Activated CD4-positive, alpha-beta memory T cell treated with anti-CD3 and anti-CD28 coated beads, Interleukin-2, amount 10 ng/mL, durations not matched to agents 7 days and 5 days (primary cell): ENCODE data around the gene TLCD1. TPM values are rescaled to one million over a fixed set of nuclear protein-coding genes. Genes with fewer than 3 reads are reported as not detected.
A peak's percentile ranks its signal among the peaks of the same experiment; 100 is the strongest.
"Not testable (repeated sequence)": the region's sequence is repeated elsewhere in the genome, so short reads cannot be mapped to it uniquely, and the experiment has no call there.

Experiments
- CTCF ChIA-PET: fragments of 350-600 bp; sonication (Branson Sonifier 250); formaldehyde crosslinking; loops from one replicate; lab custom pipeline; 2021; ENCODE audit warnings: antibody characterized with exemption, inconsistent platforms; lab: Charles Lee
- POLR2A ChIA-PET: fragments of 350-600 bp; sonication (Branson Sonifier 250); formaldehyde crosslinking; loops from one replicate; lab custom pipeline; 2021; ENCODE audit warnings: antibody characterized with exemption; lab: Charles Lee
- DNase-seq: peaks from one replicate; pipeline ENCODE4 v3.0.0-alpha.2; 2020
- H3K27ac Mint-ChIP-seq: one replicate; pipeline ENCODE4 v1.8.0; 2021; ENCODE audit warnings: mild to moderate bottlenecking, mixed read lengths
- H3K27me3 Mint-ChIP-seq: one replicate; pipeline ENCODE4 v1.8.0; 2021; ENCODE audit warnings: mixed read lengths
- H3K36me3 Mint-ChIP-seq: one replicate; pipeline ENCODE4 v1.8.0; 2021; ENCODE audit warnings: low read depth, mixed read lengths
- H3K4me1 Mint-ChIP-seq: one replicate; pipeline ENCODE4 v1.8.0; 2021; ENCODE audit warnings: mixed read lengths
- H3K4me3 Mint-ChIP-seq: one replicate; pipeline ENCODE4 v1.8.0; 2021; ENCODE audit warnings: mild to moderate bottlenecking, mixed read lengths
- H3K9me3 Mint-ChIP-seq: one replicate; pipeline ENCODE4 v1.8.0; 2021; ENCODE audit warnings: mixed read lengths
- total RNA-seq, 2 experiments: library from RNA; stranded (reverse); gene quantifications; one replicate each; pipeline ENCODE4 v1.2.3, GENCODE V29; 2021

Gene TLCD1
- total RNA-seq, 2 experiments from 2014 or later, result 1.4 to 2.3 TPM

DNA sequence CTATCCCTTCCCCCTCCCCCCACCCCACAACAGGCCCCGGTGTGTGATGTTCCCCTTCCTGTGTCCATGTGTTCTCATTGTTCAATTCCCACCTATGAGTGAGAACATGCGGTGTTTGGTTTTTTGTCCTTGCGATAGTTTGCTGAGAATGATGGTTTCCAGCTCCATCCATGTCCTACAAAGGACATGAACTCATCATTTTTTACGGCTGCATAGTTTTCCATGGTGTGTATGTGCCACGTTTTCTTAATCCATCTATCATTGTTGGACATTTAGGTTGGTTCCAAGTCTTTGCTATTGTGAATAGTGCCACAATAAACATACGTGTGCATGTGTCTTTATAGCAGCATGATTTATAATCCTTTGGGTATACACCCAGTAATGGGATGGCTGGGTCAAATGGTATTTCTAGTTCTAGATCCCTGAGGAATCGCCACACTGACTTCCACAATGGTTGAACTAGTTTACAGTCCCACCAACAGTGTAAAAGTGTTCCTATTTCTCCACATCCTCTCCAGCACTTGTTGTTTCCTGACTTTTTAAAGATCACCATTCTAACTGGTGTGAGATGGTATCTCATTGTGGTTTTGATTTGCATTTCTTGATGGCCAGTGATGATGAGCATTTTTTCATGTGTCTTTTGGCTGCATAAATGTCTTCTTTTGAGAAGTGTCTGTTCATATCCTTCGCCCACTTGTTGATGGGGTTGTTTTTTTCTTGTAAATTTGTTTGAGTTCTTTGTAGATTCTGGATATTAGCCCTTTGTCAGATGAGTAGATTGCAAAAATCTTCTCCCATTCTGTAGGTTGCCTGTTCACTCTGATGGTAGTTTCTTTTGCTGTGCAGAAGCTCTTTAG lies 10.1 kb upstream of the TLCD1 start:
- H3K27me3 Mint-ChIP-seq, DNase-seq, H3K4me3 Mint-ChIP-seq, H3K27ac Mint-ChIP-seq, H3K9me3 Mint-ChIP-seq: not testable (repeated sequence)
- Mint-ChIP-seq H3K36me3 (peaks cover 20% of the 10 kb centered on the region), H3K4me1 (peaks cover 14% of the 10 kb centered on the region)
- ChIA-PET POLR2A (interaction anchor here (1.2 kb wide), 2 partner anchors 7 to 9 kb away, joined by 3 to 7 read pairs; no protein-coding TSS in a partner anchor), CTCF (interaction anchor here (0.8 to 1.2 kb wide), 2 partner anchors 14 to 16 kb away, joined by 3 to 4 read pairs; no protein-coding TSS in a partner anchor)

- ChIA-PET CTCF (interaction anchor here (0.8 to 2.1 kb wide), 3 partner anchors 15 to 28 kb away, joined by 3 to 5 read pairs (median 4); no protein-coding TSS in a partner anchor), POLR2A (interaction anchor here (1.2 kb wide), 2 partner anchors 8 to 10 kb away, joined by 3 to 7 read pairs; no protein-coding TSS in a partner anchor)
- no peak overlapping the region for H3K27ac Mint-ChIP-seq
- peaks cover 14% of the 10 kb centered on the region for H3K4me1 Mint-ChIP-seq
- no peaks in the 10 kb centered on the region for H3K27me3 Mint-ChIP-seq
- peaks cover 3% of the 10 kb centered on the region for H3K9me3 Mint-ChIP-seq
- peaks cover 13% of the 10 kb centered on the region for H3K36me3 Mint-ChIP-seq
- no peak for DNase-seq
- H3K4me3 Mint-ChIP-seq, result no peak overlapping the region
These were observed 9.2 kb upstream of the TLCD1 start for GRCh38 chr17:28735242-28735722.

GRCh38 chr17:28734712-28735241 lies 8.7 kb upstream of the TLCD1 start:
- ChIA-PET CTCF (interaction anchor here (1.2 to 2.1 kb wide), 2 partner anchors 15 to 29 kb away, joined by 3 to 5 read pairs; no protein-coding TSS in a partner anchor), POLR2A (interaction anchor here (0.7 to 1.2 kb wide), 3 partner anchors 9 to 90 kb away, joined by 3 to 7 read pairs (median 3); partner anchors contain the start of gene BLTP2)
- peaks cover 2% of the 10 kb centered on the region for H3K9me3 Mint-ChIP-seq
- peaks cover 16% of the 10 kb centered on the region for H3K4me1 Mint-ChIP-seq
- peaks cover 13% of the 10 kb centered on the region for H3K36me3 Mint-ChIP-seq
- no peak for DNase-seq
- H3K27me3 Mint-ChIP-seq, result no peaks in the 10 kb centered on the region
- H3K27ac Mint-ChIP-seq, result no peak overlapping the region
- H3K4me3 Mint-ChIP-seq, result no peak overlapping the region

- Mint-ChIP-seq H3K4me1 (peaks cover 14% of the 10 kb centered on the region), H3K27me3 (no peaks in the 10 kb centered on the region), H3K27ac (no peak overlapping the region), H3K9me3 (no peaks in the 10 kb centered on the region), H3K4me3 (no peak overlapping the region), H3K36me3 (peaks cover 6% of the 10 kb centered on the region)
- POLR2A ChIA-PET, result interaction anchor here (15.7 kb wide), 1 partner anchor 13 kb away, joined by 426 read pairs; the partner anchor contains the start of gene TRAF4
- CTCF ChIA-PET, result interaction anchor here (1.0 to 2.1 kb wide), 2 partner anchors 30 to 161 kb away, joined by 3 to 5 read pairs; no protein-coding TSS in a partner anchor
- no peak for DNase-seq
These were observed 7.3 kb upstream of the TLCD1 start for GRCh38 chr17:28733346-28733745.

DNA sequence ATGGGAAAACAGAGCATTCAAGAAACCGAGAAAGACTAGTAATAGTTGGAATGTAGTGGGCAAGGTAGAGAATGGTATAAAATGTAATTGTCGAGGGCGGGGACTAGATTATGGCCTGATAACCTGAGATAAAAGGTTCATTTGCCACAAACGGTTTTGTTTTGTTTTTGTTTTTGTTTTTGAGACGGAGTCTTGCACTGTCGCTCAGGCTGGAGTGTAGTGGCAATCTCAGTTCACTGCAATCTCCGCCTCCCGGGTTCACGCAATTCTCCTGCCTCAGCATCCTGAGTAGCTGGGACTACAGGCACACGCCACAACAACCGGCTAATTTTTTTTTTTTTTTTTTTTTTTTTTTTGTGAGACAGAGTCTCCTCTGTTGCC lies 3.9 kb upstream of the TLCD1 start:
- no peak for DNase-seq
- H3K27me3 Mint-ChIP-seq, result no peaks in the 10 kb centered on the region
- H3K36me3 Mint-ChIP-seq, result peaks cover 10% of the 10 kb centered on the region
- H3K9me3 Mint-ChIP-seq, result no peaks in the 10 kb centered on the region
- ChIA-PET CTCF (interaction anchor here (0.7 to 7.2 kb wide), 3 partner anchors 17 to 189 kb away, joined by 3 to 458 read pairs (median 3); partner anchors contain the start of gene TRAF4), POLR2A (interaction anchor here (1.0 to 15.7 kb wide), 4 partner anchors 10 to 214 kb away, joined by 3 to 426 read pairs (median 37); partner anchors contain the start of genes BLTP2, RPL23A and TRAF4)
- no peak overlapping the region for H3K4me3 Mint-ChIP-seq
- H3K27ac Mint-ChIP-seq, result peak overlapping the region; percentile 58
- peaks cover 30% of the 10 kb centered on the region for H3K4me1 Mint-ChIP-seq

- no peaks in the 10 kb centered on the region for H3K9me3 Mint-ChIP-seq
- POLR2A ChIA-PET, result interaction anchor here (0.6 to 15.7 kb wide), 20 partner anchors 9 to 411 kb away, joined by 3 to 426 read pairs (median 10); partner anchors contain the start of genes ALDOC, BLTP2, DHRS13 and FAM222B
- H3K4me3 Mint-ChIP-seq, result peak within 1 kb of the TSS; percentile 95
- no peaks in the 10 kb centered on the region for H3K27me3 Mint-ChIP-seq
- CTCF ChIA-PET, result interaction anchor here (0.6 to 7.2 kb wide), 20 partner anchors 9 to 389 kb away, joined by 3 to 458 read pairs (median 18); partner anchors contain the start of genes BLTP2, DHRS13, FLOT2 and PHF12
- peaks cover 24% of the 10 kb centered on the region for H3K36me3 Mint-ChIP-seq
- peak; percentile 98 for DNase-seq
- peaks cover 44% of the 10 kb centered on the region for H3K4me1 Mint-ChIP-seq
- H3K27ac Mint-ChIP-seq, result peak within 1 kb of the TSS; percentile 98
These were observed 2.5 kb upstream of the TLCD1 start, which contains the start of gene NEK8 for GRCh38 chr17:28728364-28729200. NEK8 (plus strand) TSS chr17:28728788; CDS start chr17:28728814, 26 bp downstream.

DNA sequence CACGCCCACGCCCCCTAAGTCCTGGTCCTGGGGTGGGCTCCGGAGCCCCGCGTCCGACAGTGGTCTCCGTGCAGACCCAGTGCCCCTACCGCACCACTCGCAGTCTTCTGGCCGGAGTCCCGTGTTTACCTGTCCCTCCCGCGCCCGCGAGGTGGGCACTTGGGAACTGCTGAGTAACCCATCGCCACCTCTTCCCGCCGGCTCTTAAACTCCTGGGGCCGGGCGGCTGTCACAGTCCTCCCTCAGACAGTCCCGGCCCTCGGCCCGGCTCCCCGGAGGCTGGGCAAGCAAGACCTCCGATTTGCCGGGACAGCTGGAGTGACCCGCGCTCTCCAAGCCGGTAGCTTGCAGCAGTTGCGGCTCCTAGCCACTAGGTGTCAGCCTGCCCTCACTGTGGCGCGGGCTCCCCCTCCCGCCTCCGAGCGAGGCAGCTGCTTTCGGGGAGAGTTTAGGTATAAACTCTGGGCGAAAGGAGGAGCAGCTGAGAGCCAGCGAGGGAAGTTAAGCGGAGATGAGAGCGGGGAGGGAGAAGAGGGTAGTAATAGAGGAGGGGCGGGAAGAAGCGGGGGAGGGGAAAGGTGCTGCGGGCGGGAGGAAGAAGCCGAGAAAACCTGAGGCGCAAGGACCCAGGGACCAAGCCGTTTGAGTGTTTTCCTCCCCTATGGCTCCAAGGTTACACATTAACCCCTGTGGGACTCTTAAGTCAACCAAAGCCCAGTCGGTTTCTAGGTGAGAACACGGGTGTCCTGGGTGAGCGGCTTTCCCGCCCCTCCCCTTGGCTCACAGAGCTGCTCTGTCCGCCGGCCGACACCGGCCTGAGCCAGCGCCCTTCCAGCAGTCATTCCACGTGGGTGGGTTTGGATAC lies 826 bp upstream of the TLCD1 start:
- no peaks in the 10 kb centered on the region for H3K9me3 Mint-ChIP-seq
- H3K27me3 Mint-ChIP-seq, result no peaks in the 10 kb centered on the region
- CTCF ChIA-PET, result interaction anchor here (0.7 to 7.2 kb wide), 51 partner anchors 7 to 411 kb away, joined by 3 to 458 read pairs (median 5); partner anchors contain the start of genes BLTP2, DHRS13, FAM222B and FLOT2
- H3K36me3 Mint-ChIP-seq, result peaks cover 40% of the 10 kb centered on the region
- peak overlapping the region; percentile 95 for H3K4me3 Mint-ChIP-seq
- H3K4me1 Mint-ChIP-seq, result peaks cover 60% of the 10 kb centered on the region
- POLR2A ChIA-PET, result interaction anchor here (0.6 to 15.7 kb wide), 25 partner anchors 7 to 567 kb away, joined by 3 to 426 read pairs (median 8); partner anchors contain the start of genes ALDOC, BLTP2, DHRS13 and FAM222B
- peak; percentile 93 for DNase-seq
- peak overlapping the region; percentile 98 for H3K27ac Mint-ChIP-seq

DNA sequence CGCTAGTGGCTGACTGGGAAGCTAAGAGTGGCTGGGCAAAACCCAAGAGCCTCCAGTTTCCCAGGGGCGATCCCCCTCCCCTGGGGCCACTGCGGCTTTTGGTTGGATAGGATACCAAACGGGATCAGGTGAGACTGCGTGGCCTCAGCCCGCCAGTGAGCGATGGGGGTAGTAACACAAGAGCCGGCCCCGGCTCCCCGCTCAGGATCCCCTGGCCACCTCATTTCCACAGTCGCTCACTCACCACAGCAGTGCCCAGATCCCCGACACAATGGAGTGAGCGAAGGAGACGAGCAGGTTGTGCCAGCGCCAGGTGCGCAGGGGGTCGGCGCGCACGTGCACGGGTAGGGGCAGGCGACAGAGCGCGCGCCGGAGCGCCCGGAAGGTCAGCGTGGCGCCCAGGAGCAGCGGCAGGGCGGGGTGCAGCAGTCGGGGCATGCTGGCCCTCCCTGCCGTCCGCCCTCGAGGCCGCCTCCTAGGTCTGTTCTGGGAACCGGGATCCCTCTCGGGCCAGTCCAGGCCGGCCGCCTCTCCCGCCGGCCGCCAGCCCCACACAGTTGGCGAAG lies 290 bp downstream of the TLCD1 start:
- Mint-ChIP-seq H3K4me1 (peaks cover 69% of the 10 kb centered on the region), H3K9me3 (no peaks in the 10 kb centered on the region), H3K27me3 (no peaks in the 10 kb centered on the region), H3K4me3 (peak overlapping the region; percentile 95), H3K36me3 (peaks cover 52% of the 10 kb centered on the region), H3K27ac (peak overlapping the region; percentile 91)
- DNase-seq, result no peak
- CTCF ChIA-PET, result interaction anchor here (0.6 to 7.2 kb wide), 31 partner anchors 9 to 392 kb away, joined by 3 to 458 read pairs (median 7); partner anchors contain the start of genes BLTP2, DHRS13, FAM222B and FLOT2
- POLR2A ChIA-PET, result interaction anchor here (1.0 to 15.7 kb wide), 17 partner anchors 10 to 226 kb away, joined by 3 to 426 read pairs (median 15); partner anchors contain the start of genes BLTP2, DHRS13, FLOT2 and PHF12

DNA sequence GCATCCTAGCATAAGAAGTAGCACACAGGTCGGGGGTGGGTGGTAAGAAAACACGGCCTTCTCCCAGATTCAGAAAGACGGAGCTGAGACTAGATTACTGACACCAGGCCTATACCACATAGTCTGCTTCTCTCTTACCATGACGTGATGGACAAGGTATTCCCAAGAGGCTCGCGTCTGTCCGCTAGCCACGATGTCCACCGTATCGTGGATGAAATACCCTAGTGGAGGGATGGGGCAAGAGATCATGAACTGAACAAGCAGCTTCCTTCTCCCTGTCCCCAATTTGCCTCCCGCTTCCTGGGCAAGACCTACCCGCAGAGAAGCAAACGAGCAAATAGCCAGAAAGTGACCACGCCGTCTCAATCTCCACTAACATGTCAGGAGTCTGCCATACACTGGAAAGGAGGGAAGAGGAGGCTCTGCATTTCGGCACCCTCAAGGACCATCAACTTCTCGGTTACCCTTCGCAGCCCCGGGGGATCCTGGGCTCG lies 820 bp downstream of the TLCD1 start:
- peak overlapping the region; percentile 91 for H3K27ac Mint-ChIP-seq

More for the DNA sequence above, 820 bp downstream of the TLCD1 start:
- ChIA-PET CTCF (interaction anchor here (0.6 to 7.2 kb wide), 6 partner anchors 9 to 131 kb away, joined by 3 to 458 read pairs (median 10); partner anchors contain the start of genes PROCA1 and TRAF4), POLR2A (interaction anchor here (1.2 to 15.7 kb wide), 9 partner anchors 15 to 226 kb away, joined by 3 to 426 read pairs (median 24); partner anchors contain the start of genes BLTP2, FLOT2, PHF12 and PROCA1)
- H3K9me3 Mint-ChIP-seq, result no peaks in the 10 kb centered on the region
- H3K27me3 Mint-ChIP-seq, result no peaks in the 10 kb centered on the region
- H3K36me3 Mint-ChIP-seq, result peaks cover 57% of the 10 kb centered on the region
- peaks cover 73% of the 10 kb centered on the region for H3K4me1 Mint-ChIP-seq
- peak overlapping the region; percentile 90 for H3K4me3 Mint-ChIP-seq
- no peak for DNase-seq
